ENCODE measurements around the gene CTNND1.
"Not testable (repeated sequence)": the region's sequence is repeated elsewhere in the genome, so short reads cannot be mapped to it uniquely, and the experiment has no call there.

DNA sequence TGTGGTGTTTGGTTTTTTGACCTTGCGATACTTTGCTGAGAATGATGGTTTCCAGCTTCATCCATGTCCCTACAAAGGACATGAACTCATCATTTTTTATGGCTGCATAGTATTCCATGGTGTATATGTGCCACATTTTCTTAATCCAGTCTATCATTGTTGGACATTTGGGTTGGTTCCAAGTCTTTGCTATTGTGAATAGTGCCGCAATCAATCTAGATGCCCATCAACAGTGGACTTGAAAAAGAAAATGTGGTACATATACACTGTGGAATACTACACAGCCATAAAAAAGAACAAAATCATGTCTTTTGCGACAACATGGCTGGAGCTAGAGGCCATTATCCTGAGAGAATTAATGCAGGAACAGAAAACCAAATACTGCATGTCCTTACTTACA is 77.0 kb downstream of the CTNND1 start:
- not testable (repeated sequence) for TF ChIP-seq POLR2A (IDR thresholded peaks at IDR 0.05; ENCODE audit: low read depth, low read length); RCOR1 (conservative IDR thresholded peaks at IDR 0.05; ENCODE audit: low read depth, low read length); MTA2 (IDR thresholded peaks at IDR 0.05; ENCODE audit: low read depth); NR2F1 (conservative IDR thresholded peaks at IDR 0.05); YY1 (IDR thresholded peaks at IDR 0.05; ENCODE audit: low read depth, low read length); MYC (IDR thresholded peaks at IDR 0.05; ENCODE audit: insufficient read depth, insufficient read length, insufficient replicate concordance, low read length, severe bottlenecking); POLR2AphosphoS5 (IDR thresholded peaks at IDR 0.05; ENCODE audit: low read length); SIN3A (IDR thresholded peaks at IDR 0.05; ENCODE audit: low read depth, low read length); ZNF24 (IDR thresholded peaks at IDR 0.05); IKZF2 (IDR thresholded peaks at IDR 0.05)
- TF ChIP-seq, protein P1, sequence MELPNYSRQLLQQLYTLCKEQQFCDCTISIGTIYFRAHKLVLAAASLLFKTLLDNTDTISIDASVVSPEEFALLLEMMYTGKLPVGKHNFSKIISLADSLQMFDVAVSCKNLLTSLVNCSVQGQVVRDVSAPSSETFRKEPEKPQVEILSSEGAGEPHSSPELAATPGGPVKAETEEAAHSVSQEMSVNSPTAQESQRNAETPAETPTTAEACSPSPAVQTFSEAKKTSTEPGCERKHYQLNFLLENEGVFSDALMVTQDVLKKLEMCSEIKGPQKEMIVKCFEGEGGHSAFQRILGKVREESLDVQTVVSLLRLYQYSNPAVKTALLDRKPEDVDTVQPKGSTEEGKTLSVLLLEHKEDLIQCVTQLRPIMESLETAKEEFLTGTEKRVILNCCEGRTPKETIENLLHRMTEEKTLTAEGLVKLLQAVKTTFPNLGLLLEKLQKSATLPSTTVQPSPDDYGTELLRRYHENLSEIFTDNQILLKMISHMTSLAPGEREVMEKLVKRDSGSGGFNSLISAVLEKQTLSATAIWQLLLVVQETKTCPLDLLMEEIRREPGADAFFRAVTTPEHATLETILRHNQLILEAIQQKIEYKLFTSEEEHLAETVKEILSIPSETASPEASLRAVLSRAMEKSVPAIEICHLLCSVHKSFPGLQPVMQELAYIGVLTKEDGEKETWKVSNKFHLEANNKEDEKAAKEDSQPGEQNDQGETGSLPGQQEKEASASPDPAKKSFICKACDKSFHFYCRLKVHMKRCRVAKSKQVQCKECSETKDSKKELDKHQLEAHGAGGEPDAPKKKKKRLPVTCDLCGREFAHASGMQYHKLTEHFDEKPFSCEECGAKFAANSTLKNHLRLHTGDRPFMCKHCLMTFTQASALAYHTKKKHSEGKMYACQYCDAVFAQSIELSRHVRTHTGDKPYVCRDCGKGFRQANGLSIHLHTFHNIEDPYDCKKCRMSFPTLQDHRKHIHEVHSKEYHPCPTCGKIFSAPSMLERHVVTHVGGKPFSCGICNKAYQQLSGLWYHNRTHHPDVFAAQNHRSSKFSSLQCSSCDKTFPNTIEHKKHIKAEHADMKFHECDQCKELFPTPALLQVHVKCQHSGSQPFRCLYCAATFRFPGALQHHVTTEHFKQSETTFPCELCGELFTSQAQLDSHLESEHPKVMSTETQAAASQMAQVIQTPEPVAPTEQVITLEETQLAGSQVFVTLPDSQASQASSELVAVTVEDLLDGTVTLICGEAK (IDR thresholded peaks at IDR 0.05; ENCODE audit: borderline replicate concordance) = not testable (repeated sequence)
- TF ChIP-seq, protein P2, sequence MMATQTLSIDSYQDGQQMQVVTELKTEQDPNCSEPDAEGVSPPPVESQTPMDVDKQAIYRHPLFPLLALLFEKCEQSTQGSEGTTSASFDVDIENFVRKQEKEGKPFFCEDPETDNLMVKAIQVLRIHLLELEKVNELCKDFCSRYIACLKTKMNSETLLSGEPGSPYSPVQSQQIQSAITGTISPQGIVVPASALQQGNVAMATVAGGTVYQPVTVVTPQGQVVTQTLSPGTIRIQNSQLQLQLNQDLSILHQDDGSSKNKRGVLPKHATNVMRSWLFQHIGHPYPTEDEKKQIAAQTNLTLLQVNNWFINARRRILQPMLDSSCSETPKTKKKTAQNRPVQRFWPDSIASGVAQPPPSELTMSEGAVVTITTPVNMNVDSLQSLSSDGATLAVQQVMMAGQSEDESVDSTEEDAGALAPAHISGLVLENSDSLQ (IDR thresholded peaks at IDR 0.05) = not testable (repeated sequence)
- TF ChIP-seq, protein P3, sequence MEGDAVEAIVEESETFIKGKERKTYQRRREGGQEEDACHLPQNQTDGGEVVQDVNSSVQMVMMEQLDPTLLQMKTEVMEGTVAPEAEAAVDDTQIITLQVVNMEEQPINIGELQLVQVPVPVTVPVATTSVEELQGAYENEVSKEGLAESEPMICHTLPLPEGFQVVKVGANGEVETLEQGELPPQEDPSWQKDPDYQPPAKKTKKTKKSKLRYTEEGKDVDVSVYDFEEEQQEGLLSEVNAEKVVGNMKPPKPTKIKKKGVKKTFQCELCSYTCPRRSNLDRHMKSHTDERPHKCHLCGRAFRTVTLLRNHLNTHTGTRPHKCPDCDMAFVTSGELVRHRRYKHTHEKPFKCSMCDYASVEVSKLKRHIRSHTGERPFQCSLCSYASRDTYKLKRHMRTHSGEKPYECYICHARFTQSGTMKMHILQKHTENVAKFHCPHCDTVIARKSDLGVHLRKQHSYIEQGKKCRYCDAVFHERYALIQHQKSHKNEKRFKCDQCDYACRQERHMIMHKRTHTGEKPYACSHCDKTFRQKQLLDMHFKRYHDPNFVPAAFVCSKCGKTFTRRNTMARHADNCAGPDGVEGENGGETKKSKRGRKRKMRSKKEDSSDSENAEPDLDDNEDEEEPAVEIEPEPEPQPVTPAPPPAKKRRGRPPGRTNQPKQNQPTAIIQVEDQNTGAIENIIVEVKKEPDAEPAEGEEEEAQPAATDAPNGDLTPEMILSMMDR (IDR thresholded peaks at IDR 0.05 in 2 of 3, conservative IDR thresholded peaks at IDR 0.05 in 1 of 3; ENCODE audit: control insufficient read depth in 2 of 3, extremely low read depth in 1 of 3, insufficient read depth in 1 of 3, low read depth in 3 of 3, low read length in 3 of 3) = not testable (repeated sequence)

Measured in GM12878 (cell line).